ENCODE data around the gene HMCN2. TPM values are rescaled to one million over a fixed set of nuclear protein-coding genes. Genes with fewer than 3 reads are reported as not detected.

The HMCN2 gene
- total RNA-seq, 1 donor from 2014 or later = 0.15 TPM

DNA sequence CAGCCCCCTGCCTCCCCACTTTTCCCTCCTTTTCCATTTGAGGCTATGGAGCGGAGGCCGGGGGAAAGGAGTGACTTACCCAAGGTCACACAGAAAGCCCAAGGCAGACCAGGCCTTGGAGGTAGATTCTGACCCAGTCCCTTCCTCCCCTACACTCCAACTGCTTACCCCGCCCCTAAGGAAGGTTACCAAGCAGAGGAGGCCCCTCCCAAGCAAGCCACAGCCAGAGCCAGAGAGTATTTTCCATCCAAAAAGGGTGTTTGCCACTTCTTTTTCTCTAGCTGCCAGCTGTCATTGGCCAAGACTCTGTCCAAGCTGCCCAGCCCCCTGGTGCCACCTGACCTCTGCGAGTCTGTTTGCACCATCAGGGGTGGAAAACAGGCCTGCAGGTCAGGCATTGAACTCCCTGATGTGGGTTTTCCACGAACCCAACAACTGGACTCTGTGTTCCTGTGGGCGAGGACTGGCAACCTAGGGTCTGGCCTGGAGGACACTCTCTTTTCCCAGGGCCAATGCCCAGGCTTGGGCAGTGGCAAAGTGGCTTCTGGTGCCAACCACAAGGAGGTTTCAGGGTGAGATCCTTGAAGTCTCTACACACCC is 172.9 kb downstream of the HMCN2 start:
- Mint-ChIP-seq H3K27ac (no peak overlapping the region), H3K4me3 (no peak overlapping the region), H3K4me1 (peaks cover 7% of the 10 kb centered on the region), H3K9me3 (peaks cover 14% of the 10 kb centered on the region), H3K36me3 (peaks cover 2% of the 10 kb centered on the region), H3K27me3 (ENCODE audit: insufficient read depth, low read depth) (peaks cover 32% of the 10 kb centered on the region)
- Histone ChIP-seq H2AFZ (replicated peaks) (no peak overlapping the region), H3K36me3 (no peaks in the 10 kb centered on the region), H3K27ac (no peak overlapping the region), H3F3A (ENCODE audit: low read depth) (peaks cover 10% of the 10 kb centered on the region), H3K9ac (no peak overlapping the region), H3K4me1 (peaks cover 3% of the 10 kb centered on the region), H3K4me3 (no peak overlapping the region), H3K9me3 (ENCODE audit: low read depth) (peaks cover 9% of the 10 kb centered on the region), H4K20me1 (ENCODE audit: low read depth) (no peaks in the 10 kb centered on the region), H3K79me2 (ENCODE audit: low read depth) (no peaks in the 10 kb centered on the region), H3K4me2 (no peak overlapping the region), H3K27me3 (peaks cover 21% of the 10 kb centered on the region)
- TF ChIP-seq EZH2 (IDR thresholded peaks at IDR 0.05) = no peak
- TF ChIP-seq EZH2phosphoT487 (IDR thresholded peaks at IDR 0.05) = no peak
- no peak for DNase-seq (ENCODE audit: low spot score)

GRCh38 chr9:130441031-130441430 is 175.5 kb downstream of the HMCN2 start:
- TF ChIP-seq EZH2 (IDR thresholded peaks at IDR 0.05) = no peak
- TF ChIP-seq CTCF (IDR thresholded peaks at IDR 0.05) = no peak
- TF ChIP-seq EZH2phosphoT487 (IDR thresholded peaks at IDR 0.05) = no peak
- no peak overlapping the region for H3K4me2 ChIP-seq
- no peak overlapping the region for H3K27ac Mint-ChIP-seq
- peaks cover 9% of the 10 kb centered on the region for H3K9me3 ChIP-seq (ENCODE audit: low read depth)
- H3K4me3 Mint-ChIP-seq = no peak overlapping the region
- peaks cover 9% of the 10 kb centered on the region for H4K20me1 ChIP-seq (ENCODE audit: low read depth)
- H3K4me1 ChIP-seq = peaks cover 11% of the 10 kb centered on the region
- H3K27me3 ChIP-seq = peaks cover 29% of the 10 kb centered on the region
- peaks cover 14% of the 10 kb centered on the region for H3K9me3 Mint-ChIP-seq
- no peak for DNase-seq (ENCODE audit: low spot score)
- H3K9ac ChIP-seq = no peak overlapping the region
- no peak overlapping the region for H3K4me3 ChIP-seq
- H3K4me1 Mint-ChIP-seq = peaks cover 13% of the 10 kb centered on the region
- H3K36me3 Mint-ChIP-seq = peaks cover 2% of the 10 kb centered on the region
- no peaks in the 10 kb centered on the region for H3K36me3 ChIP-seq
- no peak overlapping the region for H3K27ac ChIP-seq
- H3F3A ChIP-seq (ENCODE audit: low read depth) = peaks cover 31% of the 10 kb centered on the region
- no peaks in the 10 kb centered on the region for H3K79me2 ChIP-seq (ENCODE audit: low read depth)
- peaks cover 30% of the 10 kb centered on the region for H3K27me3 Mint-ChIP-seq (ENCODE audit: insufficient read depth, low read depth)
- H2AFZ ChIP-seq (replicated peaks) = no peak overlapping the region

DNA sequence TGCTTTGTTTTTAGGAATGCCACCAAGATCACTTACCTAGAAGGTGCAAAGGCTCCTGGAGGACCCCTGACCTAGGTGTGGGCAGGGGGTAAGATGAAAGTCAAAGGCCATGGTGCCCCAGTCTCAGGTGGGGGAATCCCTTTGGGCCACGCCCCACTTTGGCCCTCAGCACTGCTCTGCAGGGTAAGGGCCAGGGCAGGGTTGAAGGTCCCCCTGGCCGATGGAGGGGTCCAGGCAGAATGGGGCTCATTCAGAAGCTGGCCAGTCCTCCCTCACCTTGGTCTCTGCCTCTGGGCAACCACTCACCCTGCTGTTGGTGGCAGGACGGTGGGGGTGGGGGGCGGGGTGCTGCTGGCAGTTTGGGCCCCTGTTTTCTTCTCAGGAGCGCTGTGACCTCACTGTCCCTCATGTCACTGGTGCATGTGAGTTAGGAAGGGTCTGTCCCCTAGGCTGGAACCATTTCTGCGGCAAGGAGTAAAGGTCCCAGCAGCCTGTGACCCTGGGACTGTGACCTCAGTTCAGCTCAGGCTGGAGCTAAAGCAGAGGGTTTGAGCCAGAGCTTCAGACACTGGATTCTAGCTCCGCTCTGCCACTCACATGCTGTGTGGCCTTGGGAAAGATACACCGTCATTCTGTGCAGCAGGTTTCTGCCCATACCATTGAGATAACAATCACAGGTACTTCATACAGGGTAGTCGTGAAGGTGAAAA is 177.3 kb downstream of the HMCN2 start:
- Histone ChIP-seq H3K27ac (no peak overlapping the region), H3F3A (ENCODE audit: low read depth) (peaks cover 43% of the 10 kb centered on the region), H3K4me2 (no peak overlapping the region), H3K36me3 (no peaks in the 10 kb centered on the region), H3K79me2 (ENCODE audit: low read depth) (peaks cover under 1% of the 10 kb centered on the region), H3K9me3 (ENCODE audit: low read depth) (peaks cover 9% of the 10 kb centered on the region), H3K9ac (no peak overlapping the region), H3K4me1 (peaks cover 28% of the 10 kb centered on the region), H3K4me3 (no peak overlapping the region), H4K20me1 (ENCODE audit: low read depth) (peaks cover 16% of the 10 kb centered on the region), H3K27me3 (peaks cover 30% of the 10 kb centered on the region), H2AFZ (replicated peaks) (no peak overlapping the region)
- H3K27ac Mint-ChIP-seq = no peak overlapping the region
- peaks cover 27% of the 10 kb centered on the region for H3K27me3 Mint-ChIP-seq (ENCODE audit: insufficient read depth, low read depth)
- no peak overlapping the region for H3K4me3 Mint-ChIP-seq
- TF ChIP-seq EZH2phosphoT487 (IDR thresholded peaks at IDR 0.05) (no peak), EZH2 (IDR thresholded peaks at IDR 0.05) (no peak), CTCF (IDR thresholded peaks at IDR 0.05) (no peak)
- H3K36me3 Mint-ChIP-seq = peaks cover 2% of the 10 kb centered on the region
- no peak for DNase-seq (ENCODE audit: low spot score)
- H3K4me1 Mint-ChIP-seq = peaks cover 27% of the 10 kb centered on the region
- peaks cover 14% of the 10 kb centered on the region for H3K9me3 Mint-ChIP-seq

DNA sequence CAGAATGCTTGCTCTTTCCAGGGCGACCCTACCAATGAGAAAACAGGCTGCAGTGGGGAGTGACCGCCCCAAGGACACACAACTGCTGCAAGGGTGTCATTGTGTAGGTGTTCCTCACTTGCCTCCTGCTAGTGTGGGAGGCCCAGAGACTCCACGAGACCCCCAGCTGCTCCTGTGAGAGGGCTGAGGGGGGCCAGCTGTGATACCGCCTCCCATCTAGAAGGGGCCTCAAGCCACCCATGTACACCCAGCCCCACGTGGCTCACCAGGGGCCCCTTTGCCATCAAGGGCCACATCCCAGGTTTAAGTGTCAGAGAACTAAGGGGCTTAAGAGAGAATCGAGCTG is 177.9 kb downstream of the HMCN2 start:
- peak overlapping the region; percentile 65 for H3K4me3 Mint-ChIP-seq
- no peak overlapping the region for H2AFZ ChIP-seq (replicated peaks)
- no peak overlapping the region for H3K27ac Mint-ChIP-seq
- H3K4me1 ChIP-seq = peaks cover 28% of the 10 kb centered on the region
- H4K20me1 ChIP-seq (ENCODE audit: low read depth) = peaks cover 16% of the 10 kb centered on the region
- no peak overlapping the region for H3K9ac ChIP-seq
- no peak overlapping the region for H3K4me2 ChIP-seq
- no peak for DNase-seq (ENCODE audit: low spot score)
- peaks cover 6% of the 10 kb centered on the region for H3K79me2 ChIP-seq (ENCODE audit: low read depth)
- H3K27me3 Mint-ChIP-seq (ENCODE audit: insufficient read depth, low read depth) = peaks cover 28% of the 10 kb centered on the region
- peaks cover 14% of the 10 kb centered on the region for H3K9me3 Mint-ChIP-seq
- peaks cover 9% of the 10 kb centered on the region for H3K9me3 ChIP-seq (ENCODE audit: low read depth)
- peaks cover 43% of the 10 kb centered on the region for H3F3A ChIP-seq (ENCODE audit: low read depth)
- peaks cover 30% of the 10 kb centered on the region for H3K27me3 ChIP-seq
- TF ChIP-seq EZH2 (IDR thresholded peaks at IDR 0.05) (no peak), CTCF (IDR thresholded peaks at IDR 0.05) (no peak), EZH2phosphoT487 (IDR thresholded peaks at IDR 0.05) (no peak)
- H3K36me3 ChIP-seq = no peaks in the 10 kb centered on the region
- no peak overlapping the region for H3K4me3 ChIP-seq
- no peak overlapping the region for H3K27ac ChIP-seq
- H3K36me3 Mint-ChIP-seq = peaks cover 2% of the 10 kb centered on the region
- H3K4me1 Mint-ChIP-seq = peaks cover 32% of the 10 kb centered on the region

All from neural progenitor cell (in vitro differentiated cells).